OCI-LY1 (cell line): ENCODE results near the gene FAM200C.

ENCODE experiments used
- EZH2 ChIP-seq: fragments of 200-600 bp; sonication (generic), shearing (Covaris generic); IDR thresholded peaks from 2 replicates; pipeline ENCODE4 v1.8.0; 2017; ENCODE audit warnings: borderline replicate concordance, mixed run types, mild to moderate bottlenecking, antibody characterized with exemption, low read length, moderate library complexity, mixed read lengths
- TF ChIP-seq, protein P1 (sequence below): fragments of 200-600 bp; sonication (generic), shearing (Covaris generic); IDR thresholded peaks from 2 replicates; pipeline ENCODE4 v1.5.1; 2017; ENCODE audit warnings: mild to moderate bottlenecking, antibody characterized with exemption, low read length, moderate library complexity, mixed read lengths

DNA sequence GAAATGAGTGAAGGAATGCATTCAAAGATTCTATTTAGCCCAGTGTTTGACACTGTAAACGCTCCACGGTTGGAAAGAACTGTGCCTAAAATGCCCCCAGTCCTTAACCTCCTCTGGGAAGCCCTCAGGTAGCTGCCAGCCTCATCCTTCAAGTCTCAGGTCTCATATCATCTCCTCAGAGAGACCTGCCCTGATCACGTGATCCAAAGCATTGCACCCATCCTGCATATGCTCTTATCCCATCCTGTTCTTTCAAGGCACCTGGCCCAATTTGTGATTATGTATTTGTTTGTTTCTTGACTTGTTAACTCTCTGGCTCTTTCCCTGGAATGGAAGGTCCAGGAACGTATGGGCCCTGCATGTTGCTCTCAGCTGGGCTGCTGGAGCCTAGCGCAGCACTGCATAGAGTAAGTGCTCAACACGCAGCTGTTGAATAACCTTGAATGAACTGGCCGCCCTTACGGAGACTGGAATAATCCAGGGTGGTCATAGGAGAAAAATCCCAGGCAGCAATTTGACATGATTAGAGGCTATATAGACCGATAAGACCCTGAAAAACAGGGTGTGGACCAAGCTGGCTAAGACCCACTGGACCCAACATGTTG, 38.1 kb downstream of the FAM200C start:
- TF ChIP-seq, protein P1, sequence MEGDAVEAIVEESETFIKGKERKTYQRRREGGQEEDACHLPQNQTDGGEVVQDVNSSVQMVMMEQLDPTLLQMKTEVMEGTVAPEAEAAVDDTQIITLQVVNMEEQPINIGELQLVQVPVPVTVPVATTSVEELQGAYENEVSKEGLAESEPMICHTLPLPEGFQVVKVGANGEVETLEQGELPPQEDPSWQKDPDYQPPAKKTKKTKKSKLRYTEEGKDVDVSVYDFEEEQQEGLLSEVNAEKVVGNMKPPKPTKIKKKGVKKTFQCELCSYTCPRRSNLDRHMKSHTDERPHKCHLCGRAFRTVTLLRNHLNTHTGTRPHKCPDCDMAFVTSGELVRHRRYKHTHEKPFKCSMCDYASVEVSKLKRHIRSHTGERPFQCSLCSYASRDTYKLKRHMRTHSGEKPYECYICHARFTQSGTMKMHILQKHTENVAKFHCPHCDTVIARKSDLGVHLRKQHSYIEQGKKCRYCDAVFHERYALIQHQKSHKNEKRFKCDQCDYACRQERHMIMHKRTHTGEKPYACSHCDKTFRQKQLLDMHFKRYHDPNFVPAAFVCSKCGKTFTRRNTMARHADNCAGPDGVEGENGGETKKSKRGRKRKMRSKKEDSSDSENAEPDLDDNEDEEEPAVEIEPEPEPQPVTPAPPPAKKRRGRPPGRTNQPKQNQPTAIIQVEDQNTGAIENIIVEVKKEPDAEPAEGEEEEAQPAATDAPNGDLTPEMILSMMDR = no peak
- no peak for TF ChIP-seq EZH2
